Memory B cell (primary cell): ENCODE results near the gene KMT2C.
"Not testable (repeated sequence)": the region's sequence is repeated elsewhere in the genome, so short reads cannot be mapped to it uniquely, and the experiment has no call there.

Experiments used
- ATAC-seq: fragments of 150-1000 bp; cut with Tn5 transposase; 2 replicates; pipeline ENCODE4 v1.10.0; 2021; ENCODE audit warnings: low read depth, mild to moderate bottlenecking, moderate library complexity
- DNase-seq, 2 donors: peaks; one replicate each; pipeline ENCODE4 v3.0.0; 2022; ENCODE audit warnings: low spot score in 2 of 2
- H3K27ac Mint-ChIP-seq: one replicate; pipeline ENCODE4 v1.8.0; 2022; ENCODE audit warnings: mild to moderate bottlenecking, moderate library complexity, mixed read lengths
- H3K27me3 Mint-ChIP-seq: one replicate; pipeline ENCODE4 v1.8.0; 2022; ENCODE audit warnings: mixed read lengths
- H3K36me3 Mint-ChIP-seq: one replicate; pipeline ENCODE4 v1.8.0; 2022; ENCODE audit warnings: mild to moderate bottlenecking, mixed read lengths
- H3K4me1 Mint-ChIP-seq: one replicate; pipeline ENCODE4 v1.8.0; 2022; ENCODE audit warnings: mixed read lengths
- H3K4me3 Mint-ChIP-seq: one replicate; pipeline ENCODE4 v1.8.0; 2022; ENCODE audit warnings: mild to moderate bottlenecking, moderate library complexity, mixed read lengths
- H3K9me3 Mint-ChIP-seq: one replicate; pipeline ENCODE4 v1.8.0; 2022; ENCODE audit warnings: mixed read lengths

KMT2C gene

GRCh38 chr7:152376716-152377484 lies 58.9 kb downstream of the KMT2C start:
- ATAC-seq, H3K27me3 Mint-ChIP-seq, H3K4me3 Mint-ChIP-seq, H3K27ac Mint-ChIP-seq, H3K9me3 Mint-ChIP-seq, DNase-seq: not testable (repeated sequence)
- Mint-ChIP-seq H3K36me3 (peaks cover 14% of the 10 kb centered on the region), H3K4me1 (peaks cover 13% of the 10 kb centered on the region)

- Mint-ChIP-seq H3K4me3 (no peak overlapping the region), H3K36me3 (peaks cover 26% of the 10 kb centered on the region), H3K4me1 (peaks cover 28% of the 10 kb centered on the region), H3K27ac (peak overlapping the region; percentile 62), H3K9me3 (peaks cover 13% of the 10 kb centered on the region), H3K27me3 (no peaks in the 10 kb centered on the region)
- ATAC-seq (no peak), DNase-seq (no peak)
Observed at GRCh38 chr7:152370297-152370696, 65.5 kb downstream of the KMT2C start.

- Mint-ChIP-seq H3K4me1 (peaks cover 28% of the 10 kb centered on the region), H3K27ac (peak overlapping the region; percentile 62), H3K36me3 (peaks cover 26% of the 10 kb centered on the region), H3K4me3 (no peak overlapping the region), H3K9me3 (peaks cover 13% of the 10 kb centered on the region), H3K27me3 (no peaks in the 10 kb centered on the region)
- DNase-seq (no peak), ATAC-seq (no peak)
Observed at GRCh38 chr7:152369518-152369917, 66.3 kb downstream of the KMT2C start.

GRCh38 chr7:152367170-152367569 lies 68.6 kb downstream of the KMT2C start:
- Mint-ChIP-seq H3K9me3 (peaks cover 4% of the 10 kb centered on the region), H3K27ac (no peak overlapping the region), H3K4me1 (peaks cover 42% of the 10 kb centered on the region), H3K27me3 (no peaks in the 10 kb centered on the region), H3K36me3 (peaks cover 17% of the 10 kb centered on the region), H3K4me3 (no peak overlapping the region)
- DNase-seq (no peak), ATAC-seq (no peak)

- no peak overlapping the region for H3K4me3 Mint-ChIP-seq
- H3K27me3 Mint-ChIP-seq: no peaks in the 10 kb centered on the region
- no peak overlapping the region for H3K27ac Mint-ChIP-seq
- peaks cover 45% of the 10 kb centered on the region for H3K4me1 Mint-ChIP-seq
- H3K9me3 Mint-ChIP-seq: peaks cover 4% of the 10 kb centered on the region
- DNase-seq: no peak
- H3K36me3 Mint-ChIP-seq: peaks cover 15% of the 10 kb centered on the region
- ATAC-seq: no peak
Observed at GRCh38 chr7:152366662-152367061, 69.1 kb downstream of the KMT2C start.

- DNase-seq (no peak), ATAC-seq (no peak)
- H3K4me3 Mint-ChIP-seq: no peak overlapping the region
- H3K9me3 Mint-ChIP-seq: peaks cover 2% of the 10 kb centered on the region
- H3K4me1 Mint-ChIP-seq: peaks cover 42% of the 10 kb centered on the region
- H3K27ac Mint-ChIP-seq: no peak overlapping the region
- no peaks in the 10 kb centered on the region for H3K27me3 Mint-ChIP-seq
- H3K36me3 Mint-ChIP-seq: peaks cover 12% of the 10 kb centered on the region
Observed at GRCh38 chr7:152365982-152366603, 69.7 kb downstream of the KMT2C start.

GRCh38 chr7:152363798-152364197 lies 72.0 kb downstream of the KMT2C start:
- Mint-ChIP-seq H3K4me1 (peaks cover 33% of the 10 kb centered on the region), H3K27me3 (no peaks in the 10 kb centered on the region), H3K4me3 (no peak overlapping the region), H3K27ac (peak overlapping the region; percentile 56), H3K9me3 (peaks cover 2% of the 10 kb centered on the region), H3K36me3 (peaks cover 14% of the 10 kb centered on the region)
- DNase-seq (no peak), ATAC-seq (no peak)

- Mint-ChIP-seq H3K27me3 (no peaks in the 10 kb centered on the region), H3K9me3 (peaks cover 2% of the 10 kb centered on the region), H3K36me3 (peaks cover 11% of the 10 kb centered on the region), H3K27ac (peak overlapping the region; percentile 77), H3K4me3 (no peak overlapping the region), H3K4me1 (peaks cover 30% of the 10 kb centered on the region)
- ATAC-seq (no peak), DNase-seq (no peak)
Observed at GRCh38 chr7:152362128-152362926, 73.5 kb downstream of the KMT2C start.

- peak overlapping the region; percentile 46 for H3K27ac Mint-ChIP-seq
- H3K4me1 Mint-ChIP-seq: peaks cover 15% of the 10 kb centered on the region
- no peak for DNase-seq
- no peaks in the 10 kb centered on the region for H3K9me3 Mint-ChIP-seq
- no peak overlapping the region for H3K4me3 Mint-ChIP-seq
- ATAC-seq: no peak
- peaks cover 34% of the 10 kb centered on the region for H3K36me3 Mint-ChIP-seq
- no peaks in the 10 kb centered on the region for H3K27me3 Mint-ChIP-seq
Observed at GRCh38 chr7:152355474-152356057, 80.2 kb downstream of the KMT2C start.

GRCh38 chr7:152354061-152354460 lies 81.7 kb downstream of the KMT2C start:
- Mint-ChIP-seq H3K27me3 (no peaks in the 10 kb centered on the region), H3K4me1 (peaks cover 17% of the 10 kb centered on the region), H3K9me3 (peaks cover 2% of the 10 kb centered on the region), H3K4me3 (no peak overlapping the region), H3K36me3 (peaks cover 43% of the 10 kb centered on the region), H3K27ac (peak overlapping the region; percentile 46)
- DNase-seq: no peak
- ATAC-seq: no peak

- Mint-ChIP-seq H3K4me1 (peaks cover 17% of the 10 kb centered on the region), H3K36me3 (peaks cover 50% of the 10 kb centered on the region)
- H3K9me3 Mint-ChIP-seq, H3K4me3 Mint-ChIP-seq, H3K27me3 Mint-ChIP-seq, ATAC-seq, H3K27ac Mint-ChIP-seq, DNase-seq: not testable (repeated sequence)
Observed at GRCh38 chr7:152353281-152353680, 82.5 kb downstream of the KMT2C start.

GRCh38 chr7:152351747-152352146 lies 84.1 kb downstream of the KMT2C start:
- not testable (repeated sequence) for ATAC-seq, H3K27me3 Mint-ChIP-seq, DNase-seq, H3K9me3 Mint-ChIP-seq, H3K27ac Mint-ChIP-seq, H3K4me3 Mint-ChIP-seq
- Mint-ChIP-seq H3K36me3 (peaks cover 62% of the 10 kb centered on the region), H3K4me1 (peaks cover 17% of the 10 kb centered on the region)

GRCh38 chr7:152351168-152351567 lies 84.6 kb downstream of the KMT2C start:
- DNase-seq: no peak
- H3K36me3 Mint-ChIP-seq: peaks cover 63% of the 10 kb centered on the region
- H3K9me3 Mint-ChIP-seq: peaks cover 4% of the 10 kb centered on the region
- no peak overlapping the region for H3K4me3 Mint-ChIP-seq
- H3K27me3 Mint-ChIP-seq: no peaks in the 10 kb centered on the region
- H3K27ac Mint-ChIP-seq: no peak overlapping the region
- ATAC-seq: no peak
- H3K4me1 Mint-ChIP-seq: peaks cover 17% of the 10 kb centered on the region

GRCh38 chr7:152347888-152348287 lies 87.9 kb downstream of the KMT2C start:
- H3K27ac Mint-ChIP-seq: no peak overlapping the region
- H3K4me1 Mint-ChIP-seq: peaks cover 13% of the 10 kb centered on the region
- H3K27me3 Mint-ChIP-seq: no peaks in the 10 kb centered on the region
- DNase-seq: no peak
- H3K9me3 Mint-ChIP-seq: peaks cover 4% of the 10 kb centered on the region
- H3K4me3 Mint-ChIP-seq: no peak overlapping the region
- no peak for ATAC-seq
- H3K36me3 Mint-ChIP-seq: peaks cover 58% of the 10 kb centered on the region
